G401.6 (cell line): ENCODE measurements around the gene RMI2.
"Not testable (repeated sequence)": the region's sequence is repeated elsewhere in the genome, so short reads cannot be mapped to it uniquely, and the experiment has no call there.

Experiments used
- FAIRE-seq: peaks from 2 replicates; lab custom pipeline; 2012; peaks lifted over from hg19 to GRCh38; lab: Jason Lieb, UNC

Gene RMI2

DNA sequence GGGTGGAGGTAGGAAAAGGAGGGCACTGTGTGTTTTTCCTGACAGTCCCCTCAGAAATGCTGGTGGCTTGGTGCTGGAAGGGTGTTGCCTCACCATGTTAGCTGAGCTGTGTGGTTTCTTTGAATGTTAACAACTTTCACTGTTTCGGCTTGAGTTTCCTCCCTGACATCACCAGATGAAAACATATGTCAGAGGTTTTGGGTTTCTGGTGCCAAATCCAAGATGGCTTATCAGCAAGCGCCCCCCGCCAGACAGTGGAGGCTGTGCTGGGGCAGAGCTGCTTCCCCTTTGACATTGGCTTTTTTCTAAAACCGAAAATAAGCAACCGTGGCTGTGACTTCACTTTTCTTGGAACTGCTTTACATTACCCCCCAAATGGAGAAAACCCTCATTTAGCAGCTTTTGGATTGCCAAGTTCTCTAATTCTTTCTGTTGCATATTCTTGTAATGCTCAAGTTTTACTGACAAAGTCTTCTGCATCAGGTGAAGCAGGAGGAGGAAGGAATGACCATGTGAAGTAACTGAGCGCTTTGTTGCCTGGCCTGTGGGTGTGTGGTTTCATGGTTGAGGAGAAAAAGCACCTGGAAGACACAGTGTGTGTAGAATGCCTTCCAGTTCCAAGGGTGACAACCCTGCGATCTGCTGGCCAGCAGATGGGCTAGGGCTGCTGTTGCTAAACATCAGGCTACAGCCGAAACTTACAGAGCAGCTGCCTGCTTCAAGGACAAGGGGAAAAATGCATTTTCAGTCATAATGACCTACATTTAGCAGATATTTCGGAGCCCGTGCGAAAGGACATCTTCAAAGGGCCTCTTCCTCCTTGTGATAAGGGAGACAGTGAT, 9.7 kb downstream of the RMI2 start:
- FAIRE-seq, result no peak

GRCh38 chr16:11355862-11356261, 10.6 kb downstream of the RMI2 start:
- no peak for FAIRE-seq

GRCh38 chr16:11356573-11357331, 11.5 kb downstream of the RMI2 start:
- FAIRE-seq, result no peak

DNA sequence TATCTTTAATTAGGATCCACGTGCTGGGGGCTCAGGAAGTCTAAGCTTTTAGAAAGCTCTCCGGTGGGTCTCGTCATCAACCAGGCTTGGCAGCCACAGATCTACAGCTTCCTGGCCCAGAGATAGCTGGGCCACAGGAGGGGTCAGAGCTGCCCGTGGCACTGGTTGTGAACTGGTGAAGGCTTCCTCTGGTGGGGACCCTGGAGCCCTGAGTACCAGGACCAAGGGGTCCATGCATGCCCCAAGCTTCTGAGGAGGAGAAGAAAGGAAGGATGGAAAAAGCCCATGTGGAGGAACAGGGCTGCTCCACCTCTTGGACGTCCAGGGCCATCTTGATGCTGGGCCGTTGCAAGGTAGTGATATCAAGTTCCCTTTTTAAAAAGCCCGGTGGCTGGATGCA, 13.3 kb downstream of the RMI2 start:
- FAIRE-seq, result no peak

DNA sequence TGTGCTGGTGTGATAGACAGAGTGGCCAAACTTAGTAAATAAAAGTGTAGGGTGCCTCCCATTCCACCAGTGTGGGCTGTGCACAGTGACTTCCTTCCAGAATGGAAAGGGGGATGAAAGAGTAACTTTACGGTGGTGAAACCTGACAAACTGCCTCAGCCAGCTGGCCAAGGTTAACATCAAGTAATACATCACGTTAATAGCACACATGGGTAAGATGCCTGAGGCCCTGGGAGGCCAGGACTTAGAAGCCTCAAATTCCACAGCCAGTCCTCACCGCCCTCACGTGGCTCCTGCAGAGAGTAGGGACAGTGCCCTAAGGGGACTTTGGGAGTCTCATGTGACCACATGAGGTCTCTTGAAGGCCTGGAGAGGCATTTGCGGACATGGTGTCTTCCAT, 14.1 kb downstream of the RMI2 start:
- peak; percentile 93 for FAIRE-seq

DNA sequence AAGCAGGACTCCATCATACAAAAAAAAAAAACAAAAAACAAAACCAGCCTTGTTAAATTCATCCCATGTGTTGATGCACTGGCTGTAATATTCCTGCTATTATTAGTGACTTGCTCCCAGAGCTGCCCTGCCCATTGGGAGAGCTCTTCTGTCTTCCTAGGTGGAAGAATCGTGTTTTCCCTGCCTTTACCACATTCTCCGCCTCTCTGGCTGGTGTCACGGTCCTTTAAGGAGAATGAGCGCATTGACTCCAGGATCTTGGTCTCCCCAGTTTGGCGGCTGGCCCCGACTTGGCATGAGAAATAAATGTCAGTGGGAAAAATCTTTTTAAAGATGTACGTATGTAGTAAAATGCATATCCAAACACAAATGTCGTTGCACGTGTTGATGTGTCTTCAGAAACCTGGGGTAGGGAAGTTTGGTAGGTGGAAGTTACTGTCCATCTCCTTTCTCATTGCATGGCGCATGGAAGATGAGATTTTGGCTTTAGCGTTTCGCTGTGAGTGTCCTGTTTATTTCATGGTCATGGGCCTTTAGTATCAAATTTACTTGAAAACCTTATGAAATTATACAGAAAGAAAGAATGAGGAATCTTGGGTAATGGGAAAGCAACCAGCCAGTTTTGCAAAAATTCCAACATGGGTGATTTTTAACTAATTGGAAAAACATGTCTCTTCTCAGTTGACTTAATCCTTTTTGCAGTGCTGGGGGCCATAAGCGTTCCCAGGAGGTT, 15.5 kb downstream of the RMI2 start:
- FAIRE-seq, result no peak

DNA sequence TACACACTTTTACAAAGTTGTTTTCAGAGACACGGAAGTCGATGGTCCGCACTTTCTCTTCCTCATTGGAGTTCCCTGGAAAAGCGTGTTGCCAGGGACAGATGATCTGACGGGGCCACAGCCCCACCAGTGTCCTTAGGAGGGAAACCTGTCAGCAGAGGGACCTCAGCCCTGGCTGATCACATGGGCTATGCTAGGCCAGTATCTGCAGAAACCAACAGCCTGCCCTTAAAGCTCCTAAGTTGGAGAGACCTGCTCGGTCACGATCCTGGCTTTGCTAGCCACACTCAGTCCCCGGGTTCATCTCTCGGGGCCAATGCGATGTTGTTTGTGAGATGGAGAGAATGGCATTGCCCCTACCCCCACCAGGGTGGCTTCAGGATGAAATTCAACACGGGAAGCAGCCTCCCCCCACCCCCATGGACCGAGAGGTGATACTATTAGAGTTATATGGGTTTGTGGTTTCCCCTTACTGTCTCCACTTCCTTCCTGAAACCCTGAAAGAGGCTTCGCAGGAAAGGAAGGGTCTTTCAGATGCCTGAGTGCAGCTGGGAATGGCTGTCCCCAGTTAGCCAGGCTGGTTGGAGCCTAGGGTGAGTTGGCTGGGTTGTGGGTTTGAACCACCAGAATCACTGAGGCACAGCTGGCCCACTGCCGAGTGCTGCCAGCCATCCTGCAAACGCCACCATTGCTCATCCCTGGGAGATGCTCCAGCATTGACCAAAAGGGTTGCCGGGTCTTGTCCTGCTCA, 16.6 kb downstream of the RMI2 start:
- no peak for FAIRE-seq

- FAIRE-seq, result no peak
Measured at GRCh38 chr16:11363927-11364258, 18.6 kb downstream of the RMI2 start.

DNA sequence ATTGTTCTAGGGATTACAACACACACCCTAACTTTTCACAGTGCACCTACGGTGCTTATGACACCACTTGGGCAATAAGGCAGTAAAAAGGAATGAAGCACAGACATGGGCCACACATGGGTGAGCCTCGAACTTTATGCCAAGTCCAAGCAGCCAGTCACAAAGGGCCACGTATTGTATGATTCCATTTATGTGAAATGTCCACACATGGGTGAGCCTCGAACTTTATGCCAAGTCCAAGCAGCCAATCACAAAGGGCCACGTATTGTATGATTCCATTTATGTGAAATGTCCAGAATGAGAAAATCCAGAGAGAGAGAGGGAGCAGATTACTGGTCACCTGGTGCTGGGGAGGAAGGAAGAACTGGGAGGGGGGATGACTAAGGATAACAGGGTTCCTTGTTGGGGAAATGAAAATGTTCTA, 22.2 kb downstream of the RMI2 start:
- no peak for FAIRE-seq

DNA sequence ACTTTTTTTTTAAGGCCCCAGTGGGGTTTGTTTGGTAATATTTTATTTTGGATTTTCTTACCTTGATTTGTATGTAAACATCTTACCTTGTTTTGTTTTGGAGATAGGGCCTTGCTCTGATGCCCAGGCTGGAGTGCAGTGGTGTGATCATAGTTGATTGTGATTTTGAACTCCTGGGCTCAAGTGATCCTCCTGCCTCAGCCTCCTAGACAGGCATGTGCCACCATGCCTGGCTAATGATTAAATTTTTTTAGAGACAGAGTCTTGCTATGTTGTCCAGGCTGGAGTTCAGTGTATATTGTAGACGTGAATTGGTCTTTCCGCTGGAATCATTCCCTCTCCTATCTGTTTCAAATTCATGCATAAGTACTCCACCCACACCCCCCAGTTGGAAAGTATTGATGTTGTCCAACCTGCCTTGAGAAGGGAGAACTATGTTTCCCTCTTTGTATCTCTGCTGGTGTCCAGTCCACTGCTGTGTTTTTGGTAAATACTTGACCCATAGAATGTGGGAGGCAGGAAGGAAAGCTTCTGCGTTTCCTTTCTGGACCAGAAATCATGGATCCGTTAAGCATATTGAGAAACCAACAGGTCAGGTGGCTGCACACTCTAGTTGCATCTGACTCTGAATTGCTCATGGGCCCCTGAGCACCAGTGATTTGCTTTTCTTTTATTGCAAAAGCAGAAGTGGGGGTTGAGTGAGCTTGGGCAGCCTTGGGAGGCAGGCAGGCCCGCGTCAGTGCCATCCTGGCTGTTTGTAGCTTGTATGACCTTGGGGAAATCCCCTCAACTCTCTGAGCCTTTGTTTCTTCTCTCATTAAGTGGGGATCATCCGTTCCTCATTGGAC, 25.0 kb downstream of the RMI2 start:
- FAIRE-seq, result peak; percentile 87

DNA sequence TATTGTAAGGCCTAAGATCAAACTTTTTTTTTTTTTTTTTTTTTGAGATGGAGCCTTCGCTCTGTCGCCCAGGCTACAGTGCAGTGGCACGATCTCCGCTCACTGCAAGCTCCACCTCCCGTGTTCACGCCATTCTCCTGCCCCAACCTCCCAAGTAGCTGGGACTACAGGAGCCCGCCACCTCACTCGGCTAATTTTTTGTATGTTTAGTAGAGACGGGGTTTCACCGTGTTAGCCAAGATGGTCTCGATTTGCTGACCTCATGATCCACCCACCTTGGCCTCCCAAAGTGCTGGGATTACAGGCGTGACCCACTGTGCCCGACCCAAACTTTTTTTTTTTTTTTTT, 25.6 kb downstream of the RMI2 start:
- peak; percentile 8 for FAIRE-seq

DNA sequence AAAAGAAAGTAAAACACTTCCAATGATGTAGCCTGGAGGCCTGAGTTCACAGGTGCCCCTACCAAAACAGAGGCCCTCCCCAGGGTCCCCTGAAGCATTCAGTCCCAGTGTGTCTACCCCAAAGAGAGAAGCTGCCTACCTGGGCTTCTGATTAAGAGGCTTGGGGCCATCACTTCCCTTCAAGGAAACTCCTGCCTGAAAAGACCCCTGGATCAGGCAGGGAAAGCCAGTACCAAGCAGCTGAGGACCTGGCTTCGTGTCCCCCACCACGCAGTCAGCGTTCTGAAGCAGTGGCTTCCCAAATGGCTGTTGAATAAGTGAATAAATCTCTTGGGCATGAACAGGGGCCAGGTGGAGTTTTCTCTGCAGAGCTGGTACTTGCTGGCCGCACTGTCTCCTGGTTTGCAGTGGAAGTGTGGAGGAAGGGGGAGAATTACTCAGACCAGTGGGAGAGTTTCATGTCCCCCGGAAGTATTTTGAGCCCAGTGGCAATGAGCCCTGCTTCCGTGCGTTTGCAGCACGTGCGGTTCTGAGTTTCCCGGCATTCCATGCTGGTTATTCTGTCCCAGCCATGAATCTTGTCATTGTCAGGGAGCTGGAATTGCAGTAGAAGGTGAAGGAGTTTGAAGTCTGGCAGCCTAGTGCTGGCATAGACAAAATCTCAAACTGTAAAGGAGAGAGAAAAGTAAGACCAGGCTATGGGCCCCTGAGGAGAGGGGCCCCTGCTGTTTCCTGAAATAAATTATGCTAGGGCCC, 27.0 kb downstream of the RMI2 start:
- no peak for FAIRE-seq

- FAIRE-seq, result no peak
Measured at GRCh38 chr16:11372829-11373306, 27.6 kb downstream of the RMI2 start.

DNA sequence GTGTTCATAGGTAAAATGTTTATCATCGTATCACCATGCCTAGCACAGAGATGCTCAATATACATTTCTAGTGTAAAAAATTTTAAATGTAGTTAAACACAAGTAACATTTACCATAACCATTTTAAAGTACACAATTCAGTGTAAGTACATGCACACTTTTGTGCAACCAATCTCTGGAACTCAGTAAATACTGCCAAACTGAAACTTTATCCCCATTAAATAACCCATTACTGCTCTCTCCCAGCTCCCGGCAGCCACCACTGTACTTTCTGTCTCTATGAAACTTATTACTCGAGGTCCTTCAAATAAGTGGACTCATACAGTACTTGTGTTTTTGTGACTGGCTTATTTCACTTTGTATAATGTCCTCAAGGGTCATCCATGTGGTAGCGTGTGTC, 29.0 kb downstream of the RMI2 start:
- FAIRE-seq, result no peak

DNA sequence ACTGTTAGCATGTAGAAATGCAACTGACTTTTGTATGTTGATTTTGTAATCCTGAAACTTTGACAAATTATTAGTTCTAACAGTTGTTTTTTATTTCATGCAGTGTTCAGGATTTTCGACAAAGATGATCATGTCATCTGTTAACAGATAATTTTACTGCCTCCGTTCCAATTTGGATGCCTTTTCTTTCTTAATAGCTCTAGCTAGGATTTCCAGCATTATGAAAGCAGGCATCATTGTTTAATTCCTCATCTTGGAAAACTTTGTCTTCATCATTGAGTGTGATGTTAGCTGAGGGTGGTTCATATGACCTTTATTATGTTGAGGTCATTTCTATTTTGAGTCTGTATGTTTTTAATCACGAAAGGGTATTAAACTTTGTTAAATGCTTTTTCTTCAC, 31.9 kb downstream of the RMI2 start:
- FAIRE-seq, result no peak

DNA sequence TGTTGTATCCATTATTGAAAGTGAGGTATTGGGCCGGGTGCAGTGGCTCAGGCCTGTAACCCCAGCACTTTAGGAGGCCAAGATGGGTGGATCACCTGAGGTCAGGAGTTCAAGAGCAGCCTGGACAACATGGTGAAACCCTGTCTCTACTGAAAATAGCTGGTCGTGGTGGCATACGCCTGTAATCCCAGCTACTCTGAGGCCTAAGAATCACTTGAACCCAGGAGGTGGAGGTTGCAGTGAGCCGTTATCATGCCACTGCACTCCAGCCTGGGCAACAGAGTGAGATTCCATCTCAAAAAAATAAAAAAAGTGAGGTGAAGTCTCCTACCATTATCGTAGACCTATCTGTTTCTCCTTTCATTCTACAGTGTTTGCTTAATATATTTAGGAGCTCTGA, 33.7 kb downstream of the RMI2 start:
- not testable (repeated sequence) for FAIRE-seq

GRCh38 chr16:11379420-11379819, 34.2 kb downstream of the RMI2 start:
- FAIRE-seq, result no peak

- FAIRE-seq, result no peak
Measured at GRCh38 chr16:11380836-11381235, 35.6 kb downstream of the RMI2 start.

GRCh38 chr16:11383481-11384183, 38.4 kb downstream of the RMI2 start:
- no peak for FAIRE-seq
